Ovary (tissue), 9 donors: ENCODE measurements around the gene KDELR1. TPM values are rescaled to one million over a fixed set of nuclear protein-coding genes. Genes with fewer than 3 reads are reported as not detected.

Experiments
- DNase-seq, 5 donors: peaks; one replicate each; pipeline ENCODE4 v3.0.0-alpha.2; 2019 to 2020
- H3K27ac ChIP-seq, 2 donors: fragments of 200-600 bp; one replicate each; pipeline versions ENCODE4 v1.5.1 to v1.8.0; 2019 to 2022
- H3K27me3 ChIP-seq: fragments of 200-600 bp; one replicate; pipeline ENCODE4 v1.8.0; 2022
- H3K36me3 ChIP-seq: fragments of 200-600 bp; sonication (generic); one replicate; pipeline ENCODE4 v1.5.1; 2019
- H3K4me1 ChIP-seq: one replicate; pipeline ENCODE4 v1.8.1; 2013; ENCODE audit warnings: mild to moderate bottlenecking, moderate library complexity; ENCODE audit not compliant: insufficient read depth
- H3K4me3 ChIP-seq: fragments of 200-600 bp; sonication (generic); one replicate; pipeline ENCODE4 v1.5.1; 2017
- H3K9me3 ChIP-seq, 2 donors: fragments of 200-600 bp in 1 of 2; sonication (generic) in 1 of 2; one replicate each; pipeline versions ENCODE4 v1.5.1 to v1.8.1; 2013 to 2019; ENCODE audit warnings: mild to moderate bottlenecking in 1 of 2, moderate library complexity in 1 of 2
- CTCF ChIP-seq, 3 donors: fragments of 450-650 bp in 2 of 3; fragments of 200-600 bp in 1 of 3; IDR thresholded peaks; one replicate each; pipeline versions ENCODE4 v1.5.1 to v1.8.0; 2016 to 2022; ENCODE audit warnings: antibody characterized with exemption in 3 of 3, mild to moderate bottlenecking in 1 of 3
- EP300 ChIP-seq: sonication (generic); formaldehyde crosslinking; IDR thresholded peaks from one replicate; pipeline ENCODE4 v1.6.1; 2017; ENCODE audit warnings: antibody characterized with exemption
- POLR2A ChIP-seq: fragments of 450-650 bp; IDR thresholded peaks from one replicate; pipeline ENCODE4 v1.6.1; 2017; ENCODE audit warnings: antibody characterized with exemption, mild to moderate bottlenecking, moderate library complexity
- WGBS, 3 donors: extraction: QIAGEN DNeasy Blood & Tissue Kit in 1 of 3; methylation state at CpG; one replicate each; pipeline versions ENCODE4 v1.1.5 to v1.1.7; 2013 to 2017; 5-methylcytosine and 5-hydroxymethylcytosine counted together
- intact Hi-C, 4 donors: fragments of 100-400 bp; cut with DNase I; formaldehyde crosslinking; loops; one replicate each; pipeline versions ENCODE4 v1.11.0 to v1.15.1; 2022 to 2023
- polyA plus RNA-seq, 2 donors: library from polyadenylated mRNA; stranded (reverse); fragments of 200-250 nt in 1 of 2; fragments of 350-450 nt in 1 of 2; fragmentation: Illumina TruSeq in 1 of 2; extraction: RNeasy Lipid Tissue Mini Kit (QIAGEN cat#74804) in 1 of 2; gene quantifications; one replicate each; pipeline ENCODE4 v1.2.3, GENCODE V29; 2013 to 2014
- total RNA-seq, 7 donors: library from RNA; depleted of rRNA in 2 of 7; stranded (reverse); fragments of >200 nt in 2 of 7; fragmentation: NEBNext Ultra II Directional in 3 of 7; extraction: Animal tissue kit (Norgen Biotek cat#: 25700) in 3 of 7; gene quantifications; one replicate each; pipeline versions ENCODE4 v1.1.0 to v1.2.4, GENCODE V29; 2016 to 2023
- donor health status: DM: no; HTN: no; CAD: no; lungs with moderate emphysema.
- donor health status: DM: no; HTN: no; CAD: no.
- donor health status: Bipolar disorder and iron deficiency.
- donor health status: DM: yes; HTN: yes; CAD: no.
- donor health status: DM: no; HTN: no; CAD: no.
- donor health status: DM: yes; HTN: yes; CAD: no.

Gene KDELR1
- total and polyA plus RNA-seq, 9 donors = 94.0 to 333 (median 179) TPM

- Histone ChIP-seq H3K9me3 (no peaks in the 10 kb centered on the region), H3K4me1 (peaks cover 3% of the 10 kb centered on the region), H3K36me3 (no peaks in the 10 kb centered on the region), H3K27me3 (peaks cover 2% of the 10 kb centered on the region), H3K4me3 (no peak overlapping the region), H3K27ac (no peak overlapping the region)
- intact Hi-C loops = no loop called here
- WGBS, 3 donors = 33 to 38% (median 33%) methylated on average over 14 of the region's 14 CpGs
- TF ChIP-seq CTCF (IDR thresholded peaks at IDR 0.05) = no peak
- no peak for TF ChIP-seq POLR2A
- DNase-seq = peak in 1 of 5 donors; percentile 56
Measured at GRCh38 chr19:48400018-48400742, 8.8 kb upstream of the KDELR1 start.

GRCh38 chr19:48398375-48399235 is 7.3 kb upstream of the KDELR1 start:
- Histone ChIP-seq H3K27ac (no peak overlapping the region), H3K36me3 (no peaks in the 10 kb centered on the region), H3K4me3 (peak overlapping the region; percentile 5), H3K4me1 (peaks cover 5% of the 10 kb centered on the region), H3K9me3 (no peaks in the 10 kb centered on the region), H3K27me3 (peaks cover 2% of the 10 kb centered on the region)
- intact Hi-C loops = no loop called here
- WGBS, 3 donors = 6 to 11% (median 10%) methylated on average over 57 to 104 of the region's 104 CpGs
- peak; percentile 46 to 78 (median 58) for DNase-seq
- TF ChIP-seq POLR2A (no peak), EP300 (no peak), CTCF (IDR thresholded peaks at IDR 0.05) (no peak)

- no peak overlapping the region for H3K4me3 ChIP-seq
- peaks cover 2% of the 10 kb centered on the region for H3K27me3 ChIP-seq
- peaks cover 5% of the 10 kb centered on the region for H3K4me1 ChIP-seq
- no peaks in the 10 kb centered on the region for H3K36me3 ChIP-seq
- no peaks in the 10 kb centered on the region for H3K9me3 ChIP-seq
- DNase-seq = no peak
- TF ChIP-seq POLR2A (no peak), CTCF (IDR thresholded peaks at IDR 0.05) (no peak), EP300 (no peak)
- intact Hi-C loops = no loop called here
- WGBS, 3 donors = 2 to 6% (median 3%) methylated on average over 17 of the region's 17 CpGs
- H3K27ac ChIP-seq = no peak overlapping the region
Measured at GRCh38 chr19:48398102-48398374, 6.7 kb upstream of the KDELR1 start.

- Histone ChIP-seq H3K4me1 (peaks cover 5% of the 10 kb centered on the region), H3K9me3 (no peaks in the 10 kb centered on the region), H3K27ac (no peak overlapping the region), H3K4me3 (no peak overlapping the region), H3K36me3 (no peaks in the 10 kb centered on the region), H3K27me3 (peaks cover 2% of the 10 kb centered on the region)
- TF ChIP-seq CTCF (IDR thresholded peaks at IDR 0.05) (no peak), EP300 (no peak), POLR2A (no peak)
- WGBS, 3 donors = 37 to 39% (median 37%) methylated on average over 22 of the region's 22 CpGs
- intact Hi-C loops = no loop called here
- no peak for DNase-seq
Measured at GRCh38 chr19:48397263-48398101, 6.1 kb upstream of the KDELR1 start.
